ENCODE results near the gene RANBP10.

DNA sequence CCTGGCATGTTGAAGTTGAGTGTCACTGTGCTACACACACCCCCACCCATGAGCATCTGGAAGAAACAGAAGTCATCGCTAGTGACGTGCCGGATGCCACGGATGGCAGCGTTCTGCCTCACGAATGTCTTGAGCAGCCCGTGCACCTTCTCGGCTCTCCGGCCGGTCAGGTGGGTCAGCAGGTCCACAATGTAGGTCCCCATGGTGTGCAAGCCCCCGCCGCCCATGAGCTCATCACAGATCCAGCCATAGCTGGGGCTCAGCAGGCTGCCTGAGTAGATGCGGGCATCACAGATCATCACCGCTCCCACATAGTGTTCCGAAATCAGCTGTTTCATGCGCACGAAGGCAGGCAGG is 130.8 kb downstream of the RANBP10 start:
- TF ChIP-seq, protein P1, sequence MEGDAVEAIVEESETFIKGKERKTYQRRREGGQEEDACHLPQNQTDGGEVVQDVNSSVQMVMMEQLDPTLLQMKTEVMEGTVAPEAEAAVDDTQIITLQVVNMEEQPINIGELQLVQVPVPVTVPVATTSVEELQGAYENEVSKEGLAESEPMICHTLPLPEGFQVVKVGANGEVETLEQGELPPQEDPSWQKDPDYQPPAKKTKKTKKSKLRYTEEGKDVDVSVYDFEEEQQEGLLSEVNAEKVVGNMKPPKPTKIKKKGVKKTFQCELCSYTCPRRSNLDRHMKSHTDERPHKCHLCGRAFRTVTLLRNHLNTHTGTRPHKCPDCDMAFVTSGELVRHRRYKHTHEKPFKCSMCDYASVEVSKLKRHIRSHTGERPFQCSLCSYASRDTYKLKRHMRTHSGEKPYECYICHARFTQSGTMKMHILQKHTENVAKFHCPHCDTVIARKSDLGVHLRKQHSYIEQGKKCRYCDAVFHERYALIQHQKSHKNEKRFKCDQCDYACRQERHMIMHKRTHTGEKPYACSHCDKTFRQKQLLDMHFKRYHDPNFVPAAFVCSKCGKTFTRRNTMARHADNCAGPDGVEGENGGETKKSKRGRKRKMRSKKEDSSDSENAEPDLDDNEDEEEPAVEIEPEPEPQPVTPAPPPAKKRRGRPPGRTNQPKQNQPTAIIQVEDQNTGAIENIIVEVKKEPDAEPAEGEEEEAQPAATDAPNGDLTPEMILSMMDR (conservative IDR thresholded peaks at IDR 0.05; ENCODE audit: low read length) = no peak
- TF ChIP-seq EZH2phosphoT487 (IDR thresholded peaks at IDR 0.05; ENCODE audit: borderline replicate concordance, low read depth, low read length) = no peak
